COLO668 (cell line): Measurements from ENCODE around the gene RPTOR.
"Not testable (repeated sequence)": the region's sequence is repeated elsewhere in the genome, so short reads cannot be mapped to it uniquely, and the experiment has no call there.

Source experiments
- DNase-seq: peaks from one replicate; lab custom pipeline; 2025; ENCODE audit not compliant: unreplicated experiment; lab: John Stamatoyannopoulos, UW

The RPTOR gene

DNA sequence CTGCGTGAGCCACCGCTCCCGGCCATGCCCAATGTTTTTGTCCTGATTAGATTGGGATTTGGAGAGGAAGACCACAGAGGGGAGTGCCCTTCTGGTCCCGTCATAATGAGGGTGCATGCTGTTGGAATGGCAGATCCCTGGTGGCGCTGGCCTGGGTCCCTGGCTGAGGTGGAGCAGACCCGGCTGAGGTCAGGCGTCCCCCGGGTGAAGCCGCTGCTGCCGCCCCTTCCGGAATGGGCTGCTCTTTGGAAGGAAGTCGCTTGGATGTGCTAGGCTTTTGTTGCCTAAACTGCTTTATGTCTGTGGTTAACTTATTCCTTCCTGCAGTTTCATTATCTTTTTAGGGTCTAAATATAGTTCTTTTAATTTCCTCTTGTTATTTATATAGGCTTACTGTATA lies 326.7 kb downstream of the RPTOR start:
- DNase-seq = no peak

DNA sequence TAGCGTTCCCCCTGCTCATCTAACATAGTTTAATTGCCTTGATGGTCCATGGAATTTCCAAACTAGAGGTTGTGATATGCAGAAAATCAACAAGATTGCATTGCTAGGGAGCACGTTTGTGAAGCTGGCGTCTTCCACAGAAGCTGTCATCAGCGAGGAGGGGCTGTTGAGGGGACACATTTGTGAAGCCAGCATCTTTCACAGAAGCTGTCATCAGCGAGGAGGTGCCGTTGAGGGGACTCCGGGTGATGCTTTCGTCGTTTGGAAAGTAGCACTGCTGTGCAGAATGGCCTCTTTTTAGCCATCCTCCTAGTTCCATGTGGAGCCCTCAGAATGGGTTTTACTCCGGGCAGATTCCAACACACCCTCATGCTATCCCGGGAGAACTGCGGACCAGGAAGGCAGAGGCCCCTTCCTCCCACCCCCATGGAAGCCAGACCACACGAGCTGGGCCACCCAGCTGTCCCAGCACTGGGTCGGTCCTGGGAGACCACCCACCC lies 327.4 kb downstream of the RPTOR start:
- DNase-seq = no peak

- DNase-seq = no peak
These were observed 328.1 kb downstream of the RPTOR start for GRCh38 chr17:80872501-80873306.

- no peak for DNase-seq
These were observed 328.8 kb downstream of the RPTOR start for GRCh38 chr17:80873307-80873951.

- no peak for DNase-seq
These were observed 330.3 kb downstream of the RPTOR start for GRCh38 chr17:80874866-80875445.

DNA sequence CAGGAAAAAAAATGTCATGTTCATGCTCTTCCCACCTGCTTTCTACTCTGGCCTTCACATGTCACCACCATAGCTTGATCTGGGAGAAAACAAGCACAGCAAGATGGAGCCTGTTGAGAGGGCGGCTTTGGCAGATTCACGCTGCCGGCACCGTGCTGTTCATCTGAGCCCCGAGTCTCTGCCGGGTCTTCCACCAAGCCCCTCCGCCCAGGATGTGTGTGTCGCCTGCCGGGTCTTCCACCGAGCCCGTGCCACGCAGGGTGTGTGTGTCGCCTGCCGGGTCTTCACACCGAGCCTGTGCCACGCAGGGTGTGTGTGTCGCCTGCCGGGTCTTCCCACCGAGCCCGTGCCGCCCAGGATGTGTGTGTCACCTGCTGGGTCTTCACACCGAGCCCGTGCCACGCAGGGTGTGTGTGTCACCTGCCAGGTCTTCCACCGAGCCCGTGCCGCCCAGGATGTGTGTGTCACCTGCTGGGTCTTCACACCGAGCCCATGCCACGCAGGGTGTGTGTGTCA lies 330.9 kb downstream of the RPTOR start:
- DNase-seq = not testable (repeated sequence)

DNA sequence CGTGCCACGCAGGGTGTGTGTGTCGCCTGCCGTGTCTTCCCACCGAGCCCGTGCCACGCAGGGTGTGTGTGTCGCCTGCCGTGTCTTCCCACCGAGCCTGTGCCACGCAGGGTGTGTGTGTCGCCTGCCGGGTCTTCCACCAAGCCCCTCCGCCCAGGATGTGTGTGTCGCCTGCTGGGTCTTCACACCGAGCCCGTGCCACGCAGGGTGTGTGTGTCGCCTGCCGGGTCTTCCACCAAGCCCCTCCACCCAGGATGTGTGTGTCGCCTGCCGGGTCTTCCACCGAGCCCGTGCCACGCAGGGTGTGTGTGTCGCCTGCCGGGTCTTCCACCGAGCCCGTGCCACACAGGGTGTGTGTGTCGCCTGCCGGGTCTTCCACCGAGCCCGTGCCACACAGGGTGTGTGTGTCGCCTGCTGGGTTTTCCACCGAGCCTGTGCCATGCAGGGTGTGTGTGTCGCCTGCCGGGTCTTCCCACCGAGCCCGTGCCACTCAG lies 331.9 kb downstream of the RPTOR start:
- not testable (repeated sequence) for DNase-seq

GRCh38 chr17:80876950-80877728 lies 332.5 kb downstream of the RPTOR start:
- DNase-seq = no peak

GRCh38 chr17:80877729-80878303 lies 333.2 kb downstream of the RPTOR start:
- no peak for DNase-seq

DNA sequence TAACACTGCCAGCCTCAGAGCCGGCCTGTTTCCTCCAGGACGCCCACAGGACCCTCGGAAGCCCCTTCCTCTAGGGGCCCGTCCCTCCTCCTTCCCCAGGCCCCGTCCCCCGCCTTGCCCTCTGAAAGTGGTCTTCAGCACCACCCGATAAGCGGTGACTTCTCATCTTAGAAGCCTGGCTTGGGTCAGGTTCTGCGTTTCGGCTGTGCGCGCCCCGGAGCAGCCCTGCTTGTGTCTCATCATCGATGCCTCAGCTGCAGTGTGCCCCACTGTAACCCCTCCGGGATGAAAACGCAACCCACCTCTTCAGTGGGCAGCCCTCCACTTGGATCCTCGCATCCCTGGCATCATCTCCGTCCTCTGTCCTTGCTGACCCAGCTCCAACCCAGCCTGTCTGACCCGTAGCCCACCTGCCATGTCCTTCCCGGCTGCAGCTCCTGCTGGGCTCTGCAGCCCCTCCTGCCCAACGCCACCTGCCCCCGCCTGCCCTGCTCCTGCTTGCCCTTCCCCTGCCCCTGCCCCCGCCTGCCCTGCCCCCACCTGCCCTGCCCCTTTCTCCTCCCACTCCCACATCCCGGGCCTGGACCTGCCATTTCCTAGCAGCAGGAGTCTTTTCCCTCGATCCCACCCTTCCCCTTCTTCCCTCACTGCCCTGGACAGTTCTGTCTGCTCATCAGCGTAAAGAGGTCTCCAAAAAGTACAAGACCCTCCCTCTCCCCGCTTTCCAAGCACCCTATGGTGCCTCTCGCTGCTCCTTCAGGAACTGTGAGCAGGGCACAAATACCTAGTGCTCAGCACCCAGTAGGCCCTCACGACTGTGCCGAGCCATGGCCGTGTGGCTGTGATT lies 334.5 kb downstream of the RPTOR start:
- DNase-seq = no peak

DNA sequence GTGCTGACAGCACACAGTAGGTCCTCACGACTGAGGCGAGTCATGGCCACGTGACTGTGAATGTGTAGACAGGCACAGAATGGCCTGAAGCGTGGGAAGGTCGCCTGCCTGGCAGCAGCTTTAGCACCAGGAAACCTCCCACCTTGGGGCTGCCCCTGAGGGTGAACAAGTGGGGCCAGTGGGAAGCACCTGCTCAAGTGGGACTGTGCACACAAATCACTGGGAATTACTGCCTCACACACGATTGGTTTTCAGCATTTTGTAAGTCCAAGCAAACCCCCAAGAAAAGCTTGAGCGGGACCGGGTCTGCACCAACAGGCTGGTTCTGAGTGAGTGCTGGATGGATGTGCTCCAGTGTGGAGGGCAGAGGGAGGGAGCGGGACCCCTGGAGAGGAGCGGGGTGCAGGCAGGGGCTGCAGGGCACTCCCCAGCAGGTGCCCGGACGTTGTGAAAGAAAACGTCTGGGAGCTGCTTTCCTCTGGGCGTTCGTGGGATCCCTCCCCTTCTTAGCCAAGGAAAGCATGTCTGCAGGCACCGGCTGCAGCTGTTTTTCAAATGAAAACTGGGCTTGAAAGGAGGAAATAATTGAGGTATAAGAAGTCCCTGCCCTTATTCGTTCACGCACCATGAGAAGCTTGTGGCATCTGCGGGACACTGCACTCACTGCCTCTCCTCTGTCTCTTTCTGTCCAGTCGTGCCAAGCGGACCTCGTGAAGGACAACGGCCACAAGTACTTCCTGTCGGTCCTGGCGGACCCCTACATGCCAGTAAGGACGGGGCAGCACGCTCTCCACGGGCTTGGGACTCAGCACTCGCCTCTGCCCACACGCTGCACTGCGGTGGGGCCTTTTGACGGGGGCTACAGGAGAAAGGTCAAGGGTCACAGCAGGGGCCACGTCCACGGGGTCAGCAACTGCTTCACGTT lies 335.3 kb downstream of the RPTOR start:
- no peak for DNase-seq

- no peak for DNase-seq
These were observed 336.0 kb downstream of the RPTOR start for GRCh38 chr17:80880648-80880985.

GRCh38 chr17:80881306-80881705 lies 336.7 kb downstream of the RPTOR start:
- DNase-seq = no peak

DNA sequence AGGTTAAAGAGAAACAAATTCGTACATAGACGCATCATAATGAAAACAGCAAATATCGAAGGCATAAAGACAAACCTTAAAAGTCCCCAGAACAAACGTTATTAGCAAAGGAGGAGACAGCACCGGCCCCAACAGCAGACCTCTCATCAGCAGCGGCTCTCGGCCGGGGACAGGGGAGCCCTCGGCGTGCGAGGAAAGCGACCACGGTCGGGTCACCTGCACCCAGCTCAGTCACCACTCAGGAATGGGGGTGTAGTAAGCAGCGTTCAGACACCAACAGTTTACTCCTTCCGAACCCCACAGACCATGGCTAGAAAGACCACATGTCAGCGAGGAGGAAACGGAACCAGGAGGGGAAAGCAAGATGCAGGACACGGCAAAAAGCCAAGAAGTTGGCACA lies 337.7 kb downstream of the RPTOR start:
- DNase-seq = no peak

- no peak for DNase-seq
These were observed 338.5 kb downstream of the RPTOR start for GRCh38 chr17:80882926-80883685.

- DNase-seq = no peak
These were observed 339.4 kb downstream of the RPTOR start for GRCh38 chr17:80883831-80884735.

- DNase-seq = no peak
These were observed 340.2 kb downstream of the RPTOR start for GRCh38 chr17:80884811-80885210.
